Peyer's patch (tissue), 4 donors: ENCODE data around the gene NHSL2. TPM values are rescaled to one million over a fixed set of nuclear protein-coding genes. Genes with fewer than 3 reads are reported as not detected.

Source experiments
- DNase-seq, 3 donors: peaks; one replicate each; pipeline ENCODE4 v3.0.0-alpha.2; 2017 to 2019
- H3K27ac ChIP-seq, 4 donors: fragments of 200-600 bp; sonication (generic); one replicate each; pipeline ENCODE4 v1.5.1; 2016 to 2019
- H3K27me3 ChIP-seq, 2 donors: fragments of 200-600 bp; sonication (generic); one replicate each; pipeline ENCODE4 v1.5.1; 2019
- H3K36me3 ChIP-seq, 3 donors: fragments of 200-600 bp; sonication (generic); one replicate each; pipeline ENCODE4 v1.5.1; 2016 to 2019
- H3K4me1 ChIP-seq, 4 donors: fragments of 200-600 bp; sonication (generic); one replicate each; pipeline ENCODE4 v1.5.1; 2016 to 2019
- H3K4me3 ChIP-seq, 4 donors: fragments of 200-600 bp; sonication (generic); 1 replicate in 3 of 4; 2 replicates in 1 of 4; pipeline ENCODE4 v1.5.1; 2016 to 2019; ENCODE audit warnings: mild to moderate bottlenecking in 1 of 4
- H3K9me3 ChIP-seq, 4 donors: fragments of 200-600 bp; sonication (generic); one replicate each; pipeline ENCODE4 v1.5.1; 2016 to 2019; ENCODE audit warnings: mild to moderate bottlenecking in 1 of 4
- POLR2A ChIP-seq, 2 donors: fragments of 450-650 bp; IDR thresholded peaks; one replicate each; pipeline ENCODE4 v1.5.1; 2017; ENCODE audit warnings: antibody characterized with exemption in 2 of 2, mild to moderate bottlenecking in 2 of 2, moderate library complexity in 2 of 2
- total RNA-seq, 4 donors: library from RNA; depleted of rRNA; stranded (reverse); fragments of >200 nt; gene quantifications; one replicate each; pipeline ENCODE4 v1.1.0, GENCODE V29; 2016
- TF ChIP-seq, protein P1 (sequence below), 6 experiments: fragments of 450-650 bp in 4 of 6; fragments of 200-600 bp in 2 of 6; sonication (generic) in 1 of 6; IDR thresholded peaks; one replicate each; pipeline ENCODE4 v1.5.1; 2017 to 2019; ENCODE audit warnings: antibody characterized with exemption in 6 of 6, mild to moderate bottlenecking in 3 of 6, moderate library complexity in 1 of 6

Gene NHSL2
- total RNA-seq, 4 donors from 2014 or later: 0.53 to 2.9 (median 2.2) TPM

DNA sequence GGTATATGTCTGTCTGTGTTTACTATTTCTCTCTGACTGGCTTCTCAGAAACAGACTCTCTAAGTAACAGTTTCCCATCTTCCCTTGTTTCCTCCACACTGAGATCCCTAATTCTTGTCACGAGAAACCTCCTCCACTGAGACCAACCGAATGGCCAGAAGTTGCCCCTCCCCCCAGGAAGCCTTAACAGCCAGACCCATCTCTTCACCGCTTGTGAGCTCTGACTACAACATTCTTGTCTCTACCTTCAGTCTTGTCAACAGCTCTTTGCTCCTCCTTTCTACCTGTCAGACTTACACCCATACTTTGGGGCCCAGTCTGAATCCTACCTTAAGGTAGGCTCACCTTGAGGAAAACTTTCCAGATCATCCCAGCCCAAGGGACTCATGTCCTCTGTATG is 90.8 kb downstream of the NHSL2 start:
- H3K9me3 ChIP-seq: no peaks in the 10 kb centered on the region
- no peak for DNase-seq
- no peak overlapping the region for H3K27ac ChIP-seq
- no peak for TF ChIP-seq POLR2A (IDR thresholded peaks at IDR 0.05)
- TF ChIP-seq, protein P1, sequence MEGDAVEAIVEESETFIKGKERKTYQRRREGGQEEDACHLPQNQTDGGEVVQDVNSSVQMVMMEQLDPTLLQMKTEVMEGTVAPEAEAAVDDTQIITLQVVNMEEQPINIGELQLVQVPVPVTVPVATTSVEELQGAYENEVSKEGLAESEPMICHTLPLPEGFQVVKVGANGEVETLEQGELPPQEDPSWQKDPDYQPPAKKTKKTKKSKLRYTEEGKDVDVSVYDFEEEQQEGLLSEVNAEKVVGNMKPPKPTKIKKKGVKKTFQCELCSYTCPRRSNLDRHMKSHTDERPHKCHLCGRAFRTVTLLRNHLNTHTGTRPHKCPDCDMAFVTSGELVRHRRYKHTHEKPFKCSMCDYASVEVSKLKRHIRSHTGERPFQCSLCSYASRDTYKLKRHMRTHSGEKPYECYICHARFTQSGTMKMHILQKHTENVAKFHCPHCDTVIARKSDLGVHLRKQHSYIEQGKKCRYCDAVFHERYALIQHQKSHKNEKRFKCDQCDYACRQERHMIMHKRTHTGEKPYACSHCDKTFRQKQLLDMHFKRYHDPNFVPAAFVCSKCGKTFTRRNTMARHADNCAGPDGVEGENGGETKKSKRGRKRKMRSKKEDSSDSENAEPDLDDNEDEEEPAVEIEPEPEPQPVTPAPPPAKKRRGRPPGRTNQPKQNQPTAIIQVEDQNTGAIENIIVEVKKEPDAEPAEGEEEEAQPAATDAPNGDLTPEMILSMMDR (IDR thresholded peaks at IDR 0.05): no peak
- H3K4me1 ChIP-seq: no peaks in the 10 kb centered on the region
- no peaks in the 10 kb centered on the region for H3K27me3 ChIP-seq
- no peak overlapping the region for H3K4me3 ChIP-seq
- H3K36me3 ChIP-seq: no peaks in the 10 kb centered on the region

GRCh38 chrX:72001906-72002305 is 91.3 kb downstream of the NHSL2 start:
- Histone ChIP-seq H3K9me3 (no peaks in the 10 kb centered on the region), H3K4me3 (no peak overlapping the region), H3K36me3 (no peaks in the 10 kb centered on the region), H3K27me3 (no peaks in the 10 kb centered on the region), H3K4me1 (no peaks in the 10 kb centered on the region), H3K27ac (no peak overlapping the region)
- DNase-seq: no peak
- TF ChIP-seq, protein P1 (IDR thresholded peaks at IDR 0.05): no peak
- no peak for TF ChIP-seq POLR2A (IDR thresholded peaks at IDR 0.05)

DNA sequence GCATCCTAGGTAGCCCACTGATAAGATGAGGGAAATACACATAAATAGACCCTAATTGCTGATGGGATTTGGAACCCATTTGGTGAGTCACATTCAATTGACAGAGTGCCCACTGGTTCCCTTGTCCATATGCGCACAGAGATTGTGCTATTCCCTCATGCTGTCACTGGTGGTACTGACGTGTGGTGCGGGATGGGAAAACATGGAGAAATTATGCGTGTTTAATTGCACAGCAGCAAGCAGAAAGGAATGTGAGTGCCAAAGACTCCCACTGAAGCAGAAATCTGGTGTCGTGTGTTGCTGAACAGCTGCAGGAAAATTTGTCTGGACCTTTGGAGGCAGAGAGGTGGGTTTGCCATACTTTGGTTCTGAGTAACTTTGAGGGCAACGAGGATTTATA is 92.2 kb downstream of the NHSL2 start:
- H3K36me3 ChIP-seq: no peaks in the 10 kb centered on the region
- no peak overlapping the region for H3K4me3 ChIP-seq
- no peaks in the 10 kb centered on the region for H3K9me3 ChIP-seq
- no peaks in the 10 kb centered on the region for H3K27me3 ChIP-seq
- H3K4me1 ChIP-seq: no peaks in the 10 kb centered on the region
- H3K27ac ChIP-seq: no peak overlapping the region
- DNase-seq: no peak
- no peak for TF ChIP-seq POLR2A (IDR thresholded peaks at IDR 0.05)
- TF ChIP-seq, protein P1 (IDR thresholded peaks at IDR 0.05): no peak

GRCh38 chrX:72003811-72004750 is 93.4 kb downstream of the NHSL2 start:
- TF ChIP-seq, protein P1 (IDR thresholded peaks at IDR 0.05): no peak
- TF ChIP-seq POLR2A (IDR thresholded peaks at IDR 0.05): no peak
- Histone ChIP-seq H3K36me3 (no peaks in the 10 kb centered on the region), H3K9me3 (no peaks in the 10 kb centered on the region), H3K4me1 (no peaks in the 10 kb centered on the region), H3K27ac (peak overlapping the region in 1 of 4 donors; percentile 12), H3K27me3 (no peaks in the 10 kb centered on the region), H3K4me3 (no peak overlapping the region)
- DNase-seq: no peak

DNA sequence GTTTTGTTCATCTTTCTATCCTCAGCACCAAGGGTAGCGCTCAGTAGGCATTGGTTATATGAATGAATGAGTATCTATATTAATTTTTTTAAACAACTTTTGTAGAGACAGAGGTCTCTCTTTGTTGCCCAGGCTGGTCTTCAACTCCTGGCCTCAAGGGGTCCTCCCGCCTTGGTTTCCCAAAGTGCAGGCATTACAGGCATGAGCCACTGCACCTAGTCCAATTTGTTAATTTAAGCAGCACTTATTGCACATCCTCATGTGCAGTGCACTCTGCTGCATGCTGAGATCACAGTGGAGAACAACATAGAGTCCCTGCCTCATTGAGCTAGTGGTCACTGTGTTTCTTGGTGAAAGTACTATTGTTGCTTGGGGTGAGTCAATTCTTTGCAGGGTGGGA is 94.4 kb downstream of the NHSL2 start:
- no peak overlapping the region for H3K27ac ChIP-seq
- TF ChIP-seq, protein P1 (IDR thresholded peaks at IDR 0.05): no peak
- TF ChIP-seq POLR2A (IDR thresholded peaks at IDR 0.05): no peak
- H3K4me3 ChIP-seq: no peak overlapping the region
- H3K27me3 ChIP-seq: no peaks in the 10 kb centered on the region
- no peak for DNase-seq
- no peaks in the 10 kb centered on the region for H3K9me3 ChIP-seq
- H3K4me1 ChIP-seq: no peaks in the 10 kb centered on the region
- no peaks in the 10 kb centered on the region for H3K36me3 ChIP-seq
